Activated T-helper 17 cell treated with anti-CD3 and anti-CD28 coated beads, Interleukin-2, amount 50 U/mL, for 72 hours (primary cell): ENCODE results near the gene COQ9. TPM values are rescaled to one million over a fixed set of nuclear protein-coding genes. Genes with fewer than 3 reads are reported as not detected.

Experiments used
- ATAC-seq: fragments of 150-1000 bp; cut with Tn5 transposase; replicated peaks from 2 replicates; pipeline ENCODE4 v1.10.0; 2021; ENCODE audit warnings: mild to moderate bottlenecking, moderate library complexity
- H3K27ac Mint-ChIP-seq: one replicate; pipeline ENCODE4 v1.8.0; 2022; ENCODE audit warnings: mixed read lengths
- H3K27me3 Mint-ChIP-seq: one replicate; pipeline ENCODE4 v1.8.0; 2022; ENCODE audit warnings: mixed read lengths
- H3K36me3 Mint-ChIP-seq: one replicate; pipeline ENCODE4 v1.8.0; 2022; ENCODE audit warnings: low read depth, mild to moderate bottlenecking, mixed read lengths
- H3K4me1 Mint-ChIP-seq: one replicate; pipeline ENCODE4 v1.8.0; 2022; ENCODE audit warnings: mixed read lengths
- H3K4me3 Mint-ChIP-seq: one replicate; pipeline ENCODE4 v1.8.0; 2022; ENCODE audit warnings: mild to moderate bottlenecking, mixed read lengths
- H3K9me3 Mint-ChIP-seq: one replicate; pipeline ENCODE4 v1.8.0; 2022; ENCODE audit warnings: mixed read lengths
- total RNA-seq, 2 donors: library from RNA; stranded (reverse); gene quantifications; one replicate each; pipeline ENCODE4 v1.2.3, GENCODE V29; 2022

Gene COQ9
- total RNA-seq, 2 donors from 2014 or later: 28.2 to 36.4 TPM

GRCh38 chr16:57501492-57501891 is 54.2 kb downstream of the COQ9 start:
- Mint-ChIP-seq H3K4me3 (no peak overlapping the region), H3K27me3 (no peaks in the 10 kb centered on the region), H3K9me3 (no peaks in the 10 kb centered on the region), H3K36me3 (no peaks in the 10 kb centered on the region), H3K4me1 (no peaks in the 10 kb centered on the region), H3K27ac (no peak overlapping the region)
- no peak for ATAC-seq

DNA sequence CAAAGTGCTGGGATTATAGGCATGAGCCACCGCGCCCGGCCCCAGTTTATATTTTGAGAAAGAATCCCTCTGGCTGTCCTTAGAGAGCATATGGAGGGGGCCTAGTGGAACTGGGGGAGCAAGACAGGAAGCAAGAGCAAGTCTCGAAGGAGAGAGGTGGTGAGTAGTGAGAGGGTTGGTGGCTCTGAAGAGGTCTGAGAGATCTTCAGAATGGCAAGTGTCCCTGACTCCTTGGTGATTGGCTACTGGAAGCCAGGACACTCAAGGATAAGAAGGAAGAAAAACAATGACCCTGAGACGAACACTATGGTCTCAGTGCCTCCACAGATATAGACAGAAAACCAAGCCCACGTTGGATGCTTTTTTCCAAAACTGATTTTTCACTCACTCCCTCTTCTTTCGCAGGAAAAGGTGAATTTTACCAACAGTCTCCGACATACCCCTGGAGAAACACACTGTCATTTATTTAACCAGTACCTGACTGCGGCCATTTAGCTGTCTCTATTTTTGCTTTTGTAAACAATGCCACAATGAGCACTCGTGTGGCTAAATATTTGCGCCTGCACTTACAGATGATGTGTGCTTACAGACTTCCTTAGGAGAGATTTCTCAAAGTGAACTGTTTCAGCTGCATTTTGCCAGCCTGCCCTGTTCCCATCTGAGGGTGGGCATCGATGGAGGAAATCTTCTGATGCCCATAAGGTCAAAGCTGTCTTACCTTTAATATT is 54.9 kb downstream of the COQ9 start:
- ATAC-seq: no peak
- H3K27me3 Mint-ChIP-seq: no peaks in the 10 kb centered on the region
- H3K9me3 Mint-ChIP-seq: no peaks in the 10 kb centered on the region
- no peak overlapping the region for H3K4me3 Mint-ChIP-seq
- H3K4me1 Mint-ChIP-seq: no peaks in the 10 kb centered on the region
- H3K36me3 Mint-ChIP-seq: no peaks in the 10 kb centered on the region
- H3K27ac Mint-ChIP-seq: peak overlapping the region; percentile 17

- no peaks in the 10 kb centered on the region for H3K4me1 Mint-ChIP-seq
- no peak for ATAC-seq
- no peak overlapping the region for H3K27ac Mint-ChIP-seq
- no peak overlapping the region for H3K4me3 Mint-ChIP-seq
- H3K36me3 Mint-ChIP-seq: no peaks in the 10 kb centered on the region
- no peaks in the 10 kb centered on the region for H3K9me3 Mint-ChIP-seq
- H3K27me3 Mint-ChIP-seq: no peaks in the 10 kb centered on the region
These were observed 56.1 kb downstream of the COQ9 start for GRCh38 chr16:57503366-57503765.

DNA sequence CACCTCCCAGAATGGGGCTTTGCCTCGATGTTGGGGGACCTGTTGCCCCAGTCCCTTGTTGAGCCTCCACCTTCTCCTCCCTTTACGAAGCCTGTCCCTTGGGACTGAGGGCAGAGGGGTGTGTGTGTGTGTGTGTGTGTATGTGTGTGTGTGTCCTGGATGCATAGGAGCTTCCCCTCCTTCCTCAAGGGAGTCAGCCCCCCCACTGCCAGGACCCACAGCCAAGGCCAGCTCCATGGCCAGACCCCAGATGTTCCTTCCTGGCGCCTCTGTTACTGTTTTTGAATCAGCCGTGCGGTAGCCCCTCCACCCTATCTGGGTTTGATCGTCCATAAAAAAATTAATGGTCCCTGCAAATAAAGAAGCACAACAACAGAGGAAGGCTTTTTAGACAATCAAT is 56.7 kb downstream of the COQ9 start:
- ATAC-seq: no peak
- Mint-ChIP-seq H3K4me3 (no peak overlapping the region), H3K27ac (no peak overlapping the region), H3K36me3 (no peaks in the 10 kb centered on the region), H3K4me1 (no peaks in the 10 kb centered on the region), H3K9me3 (no peaks in the 10 kb centered on the region), H3K27me3 (no peaks in the 10 kb centered on the region)

DNA sequence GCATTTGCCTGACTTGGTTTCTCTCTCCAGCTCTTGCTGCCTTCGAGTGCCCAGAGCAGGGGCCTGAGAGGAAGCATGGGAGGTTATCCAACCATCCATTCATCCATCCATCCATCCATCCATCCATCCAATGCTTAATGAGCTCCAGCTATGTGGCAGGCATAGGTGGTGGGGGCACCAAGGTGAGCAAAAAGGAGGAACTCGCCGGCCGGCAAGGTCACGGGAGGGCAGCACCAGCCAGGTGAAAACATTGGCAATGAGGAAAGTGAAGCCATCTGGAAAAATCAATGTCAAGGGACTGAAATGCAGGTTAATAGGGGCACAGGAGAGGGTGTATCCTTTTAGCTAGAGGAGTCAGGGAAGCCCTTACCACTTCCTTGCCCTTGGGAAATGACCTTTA is 57.2 kb downstream of the COQ9 start:
- Mint-ChIP-seq H3K27ac (no peak overlapping the region), H3K4me1 (no peaks in the 10 kb centered on the region), H3K36me3 (no peaks in the 10 kb centered on the region), H3K4me3 (no peak overlapping the region), H3K27me3 (no peaks in the 10 kb centered on the region), H3K9me3 (no peaks in the 10 kb centered on the region)
- ATAC-seq: no peak

DNA sequence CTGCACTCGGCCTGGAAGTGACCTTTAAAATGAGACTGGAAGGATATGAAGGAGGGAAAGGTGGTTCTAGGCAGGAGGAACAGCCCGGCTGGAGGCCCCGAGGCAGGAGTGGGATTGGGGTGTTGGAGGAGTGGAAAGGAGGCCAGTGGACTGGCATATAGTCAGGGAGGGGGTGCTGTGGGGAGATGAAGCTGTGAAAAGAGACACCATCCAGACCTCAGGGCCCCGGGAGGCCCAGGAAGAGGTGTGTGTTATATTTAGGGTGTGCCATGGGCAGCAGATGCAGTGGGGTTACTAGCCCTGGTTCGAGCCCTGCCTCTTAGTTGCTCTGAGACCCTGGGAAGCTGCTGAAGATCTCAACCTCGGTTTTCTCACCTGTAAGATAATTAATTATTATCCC is 57.9 kb downstream of the COQ9 start:
- H3K36me3 Mint-ChIP-seq: no peaks in the 10 kb centered on the region
- H3K27ac Mint-ChIP-seq: no peak overlapping the region
- no peak overlapping the region for H3K4me3 Mint-ChIP-seq
- H3K27me3 Mint-ChIP-seq: no peaks in the 10 kb centered on the region
- H3K9me3 Mint-ChIP-seq: no peaks in the 10 kb centered on the region
- ATAC-seq: no peak
- H3K4me1 Mint-ChIP-seq: no peaks in the 10 kb centered on the region

DNA sequence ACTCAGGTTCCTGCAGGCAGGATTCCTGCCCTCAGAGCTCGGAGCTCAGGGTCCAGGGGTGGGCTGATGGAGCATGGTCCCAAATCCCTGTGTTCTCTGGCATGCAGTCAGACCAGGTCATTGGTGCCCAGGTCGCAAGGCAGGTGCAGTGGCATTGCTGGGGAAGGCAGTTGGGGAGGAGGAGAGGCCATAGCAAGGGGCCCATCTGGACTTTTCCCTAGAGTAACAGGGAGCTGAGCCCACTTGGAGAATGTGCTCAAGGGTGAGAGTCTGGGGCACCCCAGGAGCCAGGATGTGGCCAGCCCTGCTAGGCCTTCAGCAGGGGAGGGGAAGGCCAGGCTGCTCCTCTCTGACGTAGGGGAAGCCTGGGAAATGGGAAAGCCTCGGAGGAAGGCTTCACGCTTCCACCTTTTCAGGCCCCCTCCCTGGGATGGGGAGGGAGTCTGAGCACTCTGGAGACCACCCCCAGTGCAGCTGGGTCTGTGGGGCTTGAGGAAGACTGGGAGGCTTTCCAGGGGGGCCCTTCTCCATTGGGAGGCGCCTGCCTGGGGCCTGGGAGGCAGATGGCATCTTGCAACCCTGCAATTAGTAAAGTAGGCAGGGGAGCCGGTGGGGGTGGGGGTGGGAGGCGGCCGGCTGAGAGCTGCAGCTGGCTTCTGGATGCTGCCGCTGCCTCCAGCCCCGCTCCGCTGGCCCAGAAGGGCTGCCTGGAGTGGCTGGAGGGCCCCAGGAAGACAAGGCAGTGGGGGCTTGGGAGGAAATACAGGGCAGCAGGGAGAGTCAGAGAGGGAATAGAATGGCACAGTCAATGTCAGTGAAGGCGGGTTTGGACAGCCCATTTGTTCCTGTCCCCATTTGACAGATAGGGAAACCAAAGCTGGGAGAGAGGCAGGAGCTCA is 60.1 kb downstream of the COQ9 start:
- Mint-ChIP-seq H3K4me3 (no peak overlapping the region), H3K4me1 (no peaks in the 10 kb centered on the region), H3K36me3 (peaks cover 5% of the 10 kb centered on the region), H3K9me3 (no peaks in the 10 kb centered on the region), H3K27ac (no peak overlapping the region), H3K27me3 (no peaks in the 10 kb centered on the region)
- no peak for ATAC-seq

GRCh38 chr16:57508035-57508425 is 60.8 kb downstream of the COQ9 start:
- ATAC-seq: no peak
- Mint-ChIP-seq H3K4me3 (no peak overlapping the region), H3K27me3 (no peaks in the 10 kb centered on the region), H3K36me3 (peaks cover 8% of the 10 kb centered on the region), H3K4me1 (no peaks in the 10 kb centered on the region), H3K27ac (no peak overlapping the region), H3K9me3 (no peaks in the 10 kb centered on the region)

GRCh38 chr16:57509231-57509923 is 62.1 kb downstream of the COQ9 start:
- Mint-ChIP-seq H3K4me1 (no peaks in the 10 kb centered on the region), H3K27ac (no peak overlapping the region), H3K4me3 (no peak overlapping the region), H3K36me3 (peaks cover 12% of the 10 kb centered on the region), H3K27me3 (no peaks in the 10 kb centered on the region), H3K9me3 (no peaks in the 10 kb centered on the region)
- no peak for ATAC-seq

DNA sequence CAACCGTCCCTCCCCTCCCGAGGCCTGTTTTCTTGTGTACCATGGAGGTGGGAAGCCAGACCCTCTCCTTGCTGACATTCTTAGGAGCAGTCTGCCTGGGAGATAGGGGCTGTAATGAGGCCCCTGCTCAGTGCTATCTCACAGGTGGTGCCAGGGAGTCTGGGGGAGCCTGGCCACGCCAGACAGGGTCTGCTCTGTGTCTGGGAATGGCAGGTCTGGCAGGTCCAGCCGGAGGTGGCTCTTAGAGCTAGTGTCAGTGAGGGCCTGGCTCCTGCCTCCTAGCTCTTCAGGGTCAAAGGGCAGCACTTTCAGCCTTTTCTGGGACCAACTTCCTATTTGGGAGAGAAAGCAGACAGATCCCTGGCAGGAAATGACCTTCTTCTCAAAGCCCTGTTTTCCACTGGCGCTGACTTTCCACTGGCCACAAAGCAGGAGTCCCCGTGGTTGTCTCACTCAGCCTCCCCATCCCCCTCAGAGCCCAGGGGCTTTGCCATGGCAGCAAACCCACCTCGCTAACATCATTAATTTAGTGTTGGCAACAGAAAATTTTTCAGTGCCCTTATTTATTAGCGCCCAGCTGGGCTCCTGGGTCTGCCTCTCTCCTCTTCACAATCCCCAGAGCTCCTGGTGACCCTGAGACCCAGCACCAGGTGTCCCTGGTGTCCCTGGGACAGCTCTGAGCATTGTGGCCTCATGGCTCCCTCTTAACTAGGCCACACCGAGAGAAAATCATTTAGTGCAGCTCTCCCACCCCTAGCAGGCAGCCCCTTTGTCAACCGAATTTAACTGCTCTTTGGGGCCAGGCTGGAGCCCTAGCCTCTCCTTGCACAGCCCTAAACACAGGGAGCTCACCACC is 63.0 kb downstream of the COQ9 start:
- no peak overlapping the region for H3K4me3 Mint-ChIP-seq
- H3K27me3 Mint-ChIP-seq: no peaks in the 10 kb centered on the region
- H3K4me1 Mint-ChIP-seq: no peaks in the 10 kb centered on the region
- no peaks in the 10 kb centered on the region for H3K9me3 Mint-ChIP-seq
- peaks cover 14% of the 10 kb centered on the region for H3K36me3 Mint-ChIP-seq
- no peak for ATAC-seq
- H3K27ac Mint-ChIP-seq: no peak overlapping the region

Other genes starting within 250 kb of the COQ9 start
- gene ARL2BP, start 202.2 kb upstream of the COQ9 start, total RNA-seq: 10 to 100 TPM; 17.0 to 23.5 TPM
- gene PLLP, start 162.8 kb upstream of the COQ9 start, total RNA-seq: not detected
- gene CCL22, start 88.7 kb upstream of the COQ9 start, total RNA-seq: 10 to 100 TPM in 1 of 2 donors, 1 to 10 TPM in 1; 1.1 to 11.5 TPM
- not detected for gene CX3CL1, start 75.0 kb upstream of the COQ9 start, total RNA-seq
- 1 to 10 TPM in 1 of 2 donors, under 1 TPM in 1; 0.65 to 7.8 TPM for gene CCL17, start 42.7 kb upstream of the COQ9 start, total RNA-seq
- 10 to 100 TPM; 30.8 to 52.8 TPM for gene CIAPIN1, start 94 bp upstream of the COQ9 start, total RNA-seq
- gene POLR2C, start 15.2 kb downstream of the COQ9 start, total RNA-seq: 10 to 100 TPM; 71.3 to 86.2 TPM
- 10 to 100 TPM in 1 of 2 donors, 1 to 10 TPM in 1; 6.4 to 16.8 TPM for gene DOK4, start 39.0 kb downstream of the COQ9 start, total RNA-seq
- 10 to 100 TPM; 16.7 to 21.2 TPM for gene CCDC102A, start 89.1 kb downstream of the COQ9 start, total RNA-seq
- gene ADGRG5, start 95.2 kb downstream of the COQ9 start, total RNA-seq: 10 to 100 TPM; 13.7 to 36.9 TPM
- gene ADGRG1, start 181.2 kb downstream of the COQ9 start, total RNA-seq: 10 to 100 TPM; 10.7 to 34.3 TPM
- not detected for gene ADGRG3, start 220.8 kb downstream of the COQ9 start, total RNA-seq
- not detected for gene DRC7, start 247.3 kb downstream of the COQ9 start, total RNA-seq